ENCODE data around the gene ABHD6.

The ABHD6 gene

GRCh38 chr3:58222161-58222724 is 15.3 kb upstream of the ABHD6 start:
- no peak for TF ChIP-seq GATA2 (IDR thresholded peaks at IDR 0.05; ENCODE audit: low read depth, low read length)
- TF ChIP-seq GATA3 (IDR thresholded peaks at IDR 0.05; ENCODE audit: low read depth, low read length) = no peak

GRCh38 chr3:58223855-58224254 is 13.7 kb upstream of the ABHD6 start:
- no peak for TF ChIP-seq GATA2 (IDR thresholded peaks at IDR 0.05; ENCODE audit: low read depth, low read length)
- TF ChIP-seq GATA3 (IDR thresholded peaks at IDR 0.05; ENCODE audit: low read depth, low read length) = no peak

GRCh38 chr3:58230876-58231552 is 6.6 kb upstream of the ABHD6 start:
- TF ChIP-seq GATA2 (IDR thresholded peaks at IDR 0.05; ENCODE audit: low read depth, low read length) (no peak), GATA3 (IDR thresholded peaks at IDR 0.05; ENCODE audit: low read depth, low read length) (no peak)

- no peak for TF ChIP-seq GATA2 (IDR thresholded peaks at IDR 0.05; ENCODE audit: low read depth, low read length)
- no peak for TF ChIP-seq GATA3 (IDR thresholded peaks at IDR 0.05; ENCODE audit: low read depth, low read length)
These were observed 5.9 kb upstream of the ABHD6 start for GRCh38 chr3:58231666-58232065.

GRCh38 chr3:58234516-58234931 is 3.1 kb upstream of the ABHD6 start:
- no peak for TF ChIP-seq GATA2 (IDR thresholded peaks at IDR 0.05; ENCODE audit: low read depth, low read length)
- TF ChIP-seq GATA3 (IDR thresholded peaks at IDR 0.05; ENCODE audit: low read depth, low read length) = no peak

GRCh38 chr3:58235970-58236369 is 1.6 kb upstream of the ABHD6 start:
- TF ChIP-seq GATA3 (IDR thresholded peaks at IDR 0.05; ENCODE audit: low read depth, low read length) (no peak), GATA2 (IDR thresholded peaks at IDR 0.05; ENCODE audit: low read depth, low read length) (no peak)

GRCh38 chr3:58236527-58237237 is 910 bp upstream of the ABHD6 start:
- TF ChIP-seq GATA3 (IDR thresholded peaks at IDR 0.05; ENCODE audit: low read depth, low read length) (no peak), GATA2 (IDR thresholded peaks at IDR 0.05; ENCODE audit: low read depth, low read length) (no peak)

GRCh38 chr3:58237941-58238681 is 519 bp downstream of the ABHD6 start:
- TF ChIP-seq GATA3 (IDR thresholded peaks at IDR 0.05; ENCODE audit: low read depth, low read length) (no peak), GATA2 (IDR thresholded peaks at IDR 0.05; ENCODE audit: low read depth, low read length) (peak; percentile 86)

GRCh38 chr3:58238830-58239229 is 1.2 kb downstream of the ABHD6 start:
- TF ChIP-seq GATA2 (IDR thresholded peaks at IDR 0.05; ENCODE audit: low read depth, low read length) (no peak), GATA3 (IDR thresholded peaks at IDR 0.05; ENCODE audit: low read depth, low read length) (no peak)

GRCh38 chr3:58241306-58242044 is 3.9 kb downstream of the ABHD6 start:
- TF ChIP-seq GATA2 (IDR thresholded peaks at IDR 0.05; ENCODE audit: low read depth, low read length) (no peak), GATA3 (IDR thresholded peaks at IDR 0.05; ENCODE audit: low read depth, low read length) (no peak)

GRCh38 chr3:58242340-58242739 is 4.7 kb downstream of the ABHD6 start:
- TF ChIP-seq GATA3 (IDR thresholded peaks at IDR 0.05; ENCODE audit: low read depth, low read length) (no peak), GATA2 (IDR thresholded peaks at IDR 0.05; ENCODE audit: low read depth, low read length) (no peak)

- TF ChIP-seq GATA3 (IDR thresholded peaks at IDR 0.05; ENCODE audit: low read depth, low read length) = no peak
- no peak for TF ChIP-seq GATA2 (IDR thresholded peaks at IDR 0.05; ENCODE audit: low read depth, low read length)
These were observed 6.5 kb downstream of the ABHD6 start for GRCh38 chr3:58243976-58244585.
